GM18907 (cell line): ENCODE results near the gene TOR3A.
"Not testable (repeated sequence)": the region's sequence is repeated elsewhere in the genome, so short reads cannot be mapped to it uniquely, and the experiment has no call there.

Source experiments
- ATAC-seq: cut with Tn5 transposase; IDR thresholded peaks from one replicate; pipeline ENCODE4 v1.9.1; 2021; ENCODE audit warnings: mild to moderate bottlenecking, moderate library complexity; ENCODE audit not compliant: unreplicated experiment

TOR3A gene, protein sequence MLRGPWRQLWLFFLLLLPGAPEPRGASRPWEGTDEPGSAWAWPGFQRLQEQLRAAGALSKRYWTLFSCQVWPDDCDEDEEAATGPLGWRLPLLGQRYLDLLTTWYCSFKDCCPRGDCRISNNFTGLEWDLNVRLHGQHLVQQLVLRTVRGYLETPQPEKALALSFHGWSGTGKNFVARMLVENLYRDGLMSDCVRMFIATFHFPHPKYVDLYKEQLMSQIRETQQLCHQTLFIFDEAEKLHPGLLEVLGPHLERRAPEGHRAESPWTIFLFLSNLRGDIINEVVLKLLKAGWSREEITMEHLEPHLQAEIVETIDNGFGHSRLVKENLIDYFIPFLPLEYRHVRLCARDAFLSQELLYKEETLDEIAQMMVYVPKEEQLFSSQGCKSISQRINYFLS

GRCh38 chr1:179081687-179082332 lies at the start of gene TOR3A:
Gene TOR3A, plus strand, starts transcription at chr1:179082070. Its CDS starts 59 bp downstream, at chr1:179082129.
- ATAC-seq, result peak; percentile 87

DNA sequence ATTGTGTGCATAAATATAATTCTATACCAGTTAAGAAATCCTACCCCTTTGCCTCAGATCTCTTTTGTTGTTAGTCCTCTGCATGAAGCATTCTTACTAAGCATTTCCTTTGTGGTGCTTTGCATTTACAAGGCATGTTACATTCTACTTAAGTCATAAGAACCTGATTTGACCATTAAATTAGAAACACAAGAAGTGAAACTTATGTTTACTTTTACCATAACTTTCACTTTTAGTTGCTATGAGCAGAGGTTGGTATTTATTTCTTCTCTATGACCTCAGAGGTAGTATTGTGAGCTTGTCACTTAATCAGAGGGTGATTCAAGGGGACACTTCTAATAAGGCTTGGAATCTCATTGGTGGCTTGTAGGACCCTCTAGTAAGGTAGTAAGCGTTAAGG lies 47.1 kb upstream of the TOR3A start:
- peak; percentile 81 for ATAC-seq

- no peak for ATAC-seq
These were observed 44.9 kb upstream of the TOR3A start for GRCh38 chr1:179036844-179037465.

DNA sequence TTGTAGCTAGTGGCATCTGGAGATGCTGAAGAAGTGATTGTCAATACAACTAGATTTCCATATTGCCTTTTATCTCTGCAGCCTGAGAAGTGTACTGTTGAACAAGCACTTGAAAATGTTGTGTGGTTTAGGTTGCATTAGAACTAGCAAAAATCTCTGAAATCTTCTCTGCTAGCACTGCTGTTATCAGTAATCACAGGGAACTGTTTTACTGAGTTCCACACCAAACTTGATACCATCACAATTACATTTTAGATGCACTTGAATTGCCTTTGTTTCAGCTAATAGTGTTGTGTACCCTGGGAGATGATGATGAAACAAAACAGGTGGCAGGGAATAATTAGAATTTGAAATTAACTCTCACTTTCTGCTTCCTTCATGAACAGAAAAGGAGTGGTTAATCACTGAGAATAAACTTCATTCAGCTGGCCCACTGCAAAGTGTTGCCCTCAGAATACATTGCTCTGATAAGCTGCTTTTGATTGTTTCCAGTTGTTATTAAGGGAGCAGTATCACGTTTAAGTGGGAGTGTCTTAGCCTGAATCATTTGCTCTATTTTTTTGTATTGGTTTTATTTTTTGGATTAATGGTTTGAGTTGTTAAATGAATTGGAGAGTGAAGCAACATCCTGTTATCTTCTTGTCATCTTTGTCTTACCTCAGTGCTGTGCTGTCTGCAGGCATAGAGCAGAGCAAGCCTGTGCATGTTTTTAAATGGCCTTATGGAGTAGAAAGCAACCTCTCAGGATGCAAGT lies 43.2 kb upstream of the TOR3A start:
- ATAC-seq, result no peak

GRCh38 chr1:179039502-179040174 lies 42.2 kb upstream of the TOR3A start:
- not testable (repeated sequence) for ATAC-seq

DNA sequence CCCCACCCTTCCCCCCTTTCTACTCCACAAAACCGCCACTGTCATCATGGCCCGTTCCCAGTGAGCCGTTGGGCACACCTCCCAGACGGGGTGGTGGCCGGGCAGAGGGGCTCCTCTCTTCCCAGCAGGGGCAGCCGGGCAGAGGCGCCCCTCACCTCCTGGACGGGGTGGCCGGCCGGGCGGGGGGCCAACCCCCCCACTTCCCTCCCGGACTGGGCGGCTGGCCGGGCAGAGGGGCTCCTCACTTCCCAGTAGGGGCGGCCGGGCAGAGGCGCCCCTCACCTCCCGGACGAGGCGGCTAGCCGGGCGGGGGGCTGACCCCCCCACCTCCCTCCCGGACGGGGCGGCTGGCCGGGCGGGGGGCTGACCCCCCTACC lies 41.7 kb upstream of the TOR3A start:
- not testable (repeated sequence) for ATAC-seq

GRCh38 chr1:179042087-179042486 lies 39.8 kb upstream of the TOR3A start:
- ATAC-seq, result no peak

DNA sequence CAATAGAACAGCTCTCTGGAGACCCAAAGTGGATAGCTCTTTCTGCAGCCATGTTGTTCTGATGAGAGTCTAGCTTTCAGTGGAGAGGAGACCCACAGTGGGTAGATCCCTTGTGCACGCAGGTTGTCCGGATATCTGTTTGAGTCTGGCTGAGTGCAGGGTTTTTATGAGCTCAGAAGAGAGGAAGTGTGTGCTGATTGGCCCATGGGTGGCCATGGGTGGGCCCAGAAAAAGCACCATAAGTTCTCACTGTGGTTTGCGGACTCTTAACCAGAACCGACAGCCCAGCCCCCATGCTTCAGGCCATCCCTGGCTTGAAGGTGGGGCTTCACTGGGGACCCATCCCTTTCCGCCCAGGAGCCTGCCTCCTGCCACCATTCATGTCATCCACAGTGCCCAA lies 39.2 kb upstream of the TOR3A start:
- ATAC-seq, result no peak

DNA sequence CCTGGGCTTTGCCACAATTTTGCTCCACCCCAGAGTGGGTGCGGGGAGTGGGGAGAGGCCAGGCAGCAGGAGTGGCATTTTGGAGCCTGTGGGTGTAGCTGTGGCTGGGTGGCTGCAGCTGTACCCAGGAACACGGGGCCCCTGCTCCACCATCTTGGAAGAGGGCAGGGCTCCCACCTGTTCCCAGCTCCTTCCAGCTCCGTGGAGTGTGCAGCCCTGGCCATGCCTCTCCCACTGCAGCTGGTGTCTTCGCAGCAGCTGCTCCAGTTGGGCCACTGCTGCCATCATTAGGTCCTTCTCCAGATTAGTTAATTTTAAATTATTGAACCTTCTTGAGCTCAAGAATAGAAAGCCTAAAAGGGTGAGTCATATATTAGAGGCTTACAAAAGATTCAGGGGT lies 38.6 kb upstream of the TOR3A start:
- ATAC-seq, result no peak

DNA sequence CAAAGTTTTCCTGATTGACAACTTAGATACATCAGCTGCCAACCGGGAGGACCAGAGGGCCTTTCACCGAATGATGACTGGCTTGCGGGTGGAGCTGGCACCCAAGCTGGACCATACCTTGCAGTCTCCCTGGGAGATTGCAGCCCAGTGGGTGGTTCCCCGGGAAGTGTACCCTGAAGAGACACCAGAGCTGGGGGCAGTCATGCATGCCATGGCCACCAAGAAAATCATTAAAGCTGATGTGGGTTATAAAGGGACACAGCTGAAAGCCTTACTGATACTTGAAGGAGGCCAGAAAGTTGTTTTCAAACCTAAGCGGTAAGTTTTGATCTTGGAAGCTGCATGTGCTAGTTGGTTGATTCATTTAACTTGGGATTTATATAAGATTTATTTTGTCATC lies 38.0 kb upstream of the TOR3A start:
- ATAC-seq, result no peak

- ATAC-seq, result no peak
These were observed 34.8 kb upstream of the TOR3A start for GRCh38 chr1:179046808-179047635.

DNA sequence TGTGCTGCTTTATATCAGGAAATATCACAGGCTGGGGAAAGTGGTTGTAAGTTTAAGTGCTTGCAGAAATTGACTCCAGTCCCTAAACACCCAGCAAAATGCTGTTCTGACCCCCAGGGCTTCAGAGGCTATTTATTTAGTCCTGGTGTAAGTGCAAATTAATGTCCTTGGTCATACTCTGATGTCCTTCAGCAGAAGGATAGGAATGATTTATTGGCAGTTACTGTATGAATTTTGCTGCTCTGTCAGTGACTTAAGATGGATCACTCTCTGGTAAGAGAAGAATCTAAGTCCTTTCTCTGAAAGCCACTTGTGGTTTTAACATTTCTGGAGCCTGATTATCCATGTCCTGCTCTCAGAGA lies 34.3 kb upstream of the TOR3A start:
- ATAC-seq, result no peak

DNA sequence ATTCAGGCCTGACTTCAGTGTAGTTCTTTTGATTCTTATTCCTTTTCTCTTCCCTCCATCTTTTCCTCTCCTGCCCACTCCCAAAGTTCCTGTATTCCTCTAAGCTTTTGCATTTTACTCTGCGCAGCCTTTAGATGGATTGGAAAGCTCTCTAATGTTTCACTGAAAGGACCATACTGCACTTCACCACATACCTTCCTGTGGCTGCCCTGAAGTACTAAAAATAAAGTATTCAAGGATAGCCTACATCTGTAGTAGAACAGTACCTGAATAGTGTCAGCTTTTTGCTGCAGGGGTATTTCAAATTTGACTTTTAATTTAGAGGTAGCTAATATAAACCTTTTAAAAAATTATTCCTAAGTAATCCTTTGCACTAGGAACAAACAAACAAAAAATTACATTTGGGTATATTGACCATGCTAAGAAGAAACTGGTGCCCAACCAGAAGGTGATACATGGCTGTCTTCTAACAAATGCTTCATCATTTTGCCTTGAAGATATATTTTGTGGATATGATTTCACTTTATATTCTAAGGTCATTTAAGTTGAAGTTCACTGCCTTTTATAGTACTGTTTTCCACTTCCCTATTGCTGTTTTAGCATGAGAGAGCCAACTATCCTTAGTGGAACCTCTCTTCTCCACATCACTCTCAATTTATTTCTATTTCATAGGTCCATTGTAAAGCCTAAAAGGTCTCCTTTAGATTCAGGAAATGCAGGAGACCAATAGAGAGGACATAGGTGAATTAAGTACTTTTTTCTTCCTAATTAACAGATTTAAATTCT lies 33.3 kb upstream of the TOR3A start:
- ATAC-seq, result no peak

- ATAC-seq, result no peak
These were observed 29.1 kb upstream of the TOR3A start for GRCh38 chr1:179052776-179053175.

- ATAC-seq, result no peak
These were observed 28.4 kb upstream of the TOR3A start for GRCh38 chr1:179053486-179053885.

GRCh38 chr1:179055937-179056336 lies 25.9 kb upstream of the TOR3A start:
- no peak for ATAC-seq

GRCh38 chr1:179058487-179059483 lies 23.1 kb upstream of the TOR3A start:
- no peak for ATAC-seq
